Caco-2 (cell line): ENCODE results near the gene FREY1. TPM values are rescaled to one million over a fixed set of nuclear protein-coding genes. Genes with fewer than 3 reads are reported as not detected.
A peak's percentile ranks its signal among the peaks of the same experiment; 100 is the strongest.

Experiments
- BruUV-seq: library from RNA; stranded (reverse); fragments of 400-500 nt; replicated peaks from 2 replicates; lab custom pipeline; 2021; lab: Mats Ljungman, UMichigan
- CTCF ChIA-PET: fragments of 300-600 bp; sonication (Branson Sonifier 250); formaldehyde crosslinking; loops from one replicate; lab custom pipeline; 2022; ENCODE audit warnings: antibody characterized with exemption; lab: Charles Lee
- POLR2A ChIA-PET: fragments of 300-600 bp; sonication (Branson Sonifier 250); formaldehyde crosslinking; loops from one replicate; lab custom pipeline; 2022; ENCODE audit warnings: antibody characterized with exemption; lab: Charles Lee
- DNase-seq, 2 experiments: peaks; one replicate each; pipeline versions ENCODE4 v3.0.0 to v3.0.0-alpha.2; 2020 to 2022
- H3K27me3 ChIP-seq: replicated peaks from 2 replicates; pipeline ENCODE4 v1.6.0; 2011; ENCODE audit warnings: low read length; ENCODE audit not compliant: control insufficient read depth, insufficient read depth
- H3K36me3 ChIP-seq: 2 replicates; pipeline ENCODE4 v1.5.1; 2011; ENCODE audit warnings: low read length; ENCODE audit not compliant: control insufficient read depth, insufficient read depth
- H3K4me1 ChIP-seq: fragments of 250-450 bp; sonication (Bioruptor Pico); 2 replicates; pipeline ENCODE4 v1.5.1; 2020; ENCODE audit warnings: mild to moderate bottlenecking
- H3K4me3 ChIP-seq: 2 replicates; pipeline ENCODE4 v1.5.1; 2011; ENCODE audit warnings: low read depth, mild to moderate bottlenecking, control low read depth, low read length
- H3K9me3 ChIP-seq: fragments of 250-450 bp; sonication (Bioruptor Pico); 2 replicates; pipeline ENCODE4 v1.5.1; 2020; ENCODE audit warnings: mild to moderate bottlenecking, moderate library complexity
- H3K27ac Mint-ChIP-seq: one replicate; pipeline ENCODE4 v1.8.0; 2022; ENCODE audit warnings: mixed read lengths; ENCODE audit not compliant: unreplicated experiment
- H3K27me3 Mint-ChIP-seq: one replicate; pipeline ENCODE4 v1.8.0; 2022; ENCODE audit warnings: mixed read lengths; ENCODE audit not compliant: insufficient read depth, unreplicated experiment
- H3K36me3 Mint-ChIP-seq: one replicate; pipeline ENCODE4 v1.8.0; 2022; ENCODE audit warnings: mild to moderate bottlenecking, mixed read lengths; ENCODE audit not compliant: insufficient read depth, unreplicated experiment
- H3K4me1 Mint-ChIP-seq: one replicate; pipeline ENCODE4 v1.8.0; 2022; ENCODE audit warnings: low read depth, mixed read lengths; ENCODE audit not compliant: unreplicated experiment
- H3K4me3 Mint-ChIP-seq: one replicate; pipeline ENCODE4 v1.8.0; 2022; ENCODE audit warnings: mild to moderate bottlenecking, moderate library complexity, mixed read lengths; ENCODE audit not compliant: unreplicated experiment
- H3K9me3 Mint-ChIP-seq: one replicate; pipeline ENCODE4 v1.8.0; 2022; ENCODE audit warnings: mixed read lengths; ENCODE audit not compliant: unreplicated experiment
- CTCF ChIP-seq, 2 experiments: fragments of 200-600 bp in 1 of 2; IDR thresholded peaks; 1 replicate in 1 of 2; 2 replicates in 1 of 2; pipeline versions ENCODE4 v1.5.1 to v1.8.0; 2011 to 2022; ENCODE audit warnings: antibody characterized with exemption in 1 of 2, control low read depth in 1 of 2, inconsistent platforms in 1 of 2, low read depth in 1 of 2, low read length in 1 of 2, mild to moderate bottlenecking in 1 of 2, moderate library complexity in 1 of 2; ENCODE audit not compliant: insufficient read depth in 1 of 2, severe bottlenecking in 1 of 2, unreplicated experiment in 1 of 2
- intact Hi-C: fragments of 100-400 bp; cut with micrococcal nuclease; formaldehyde crosslinking; loops from one replicate; pipeline ENCODE4 v1.10.0; 2022; ENCODE audit not compliant: unreplicated experiment
- total RNA-seq: library from RNA; stranded (reverse); gene quantifications from 2 replicates; pipeline ENCODE4 v1.2.3, GENCODE V29; 2022

FREY1 gene
- total RNA-seq, 1 experiment from 2014 or later = 1.2 TPM

GRCh38 chr11:45922425-45923082 is 15.5 kb upstream of the FREY1 start, which contains the start of gene LARGE2:
TSS of gene LARGE2 (plus strand) at chr11:45922656. CDS start at chr11:45922883, 227 bp downstream.
- DNase-seq = peak; percentile 84 to 92
- no peaks in the 10 kb centered on the region for H3K27me3 ChIP-seq
- ChIA-PET CTCF (interaction anchor here (0.6 to 2.5 kb wide), 4 partner anchors 42 to 298 kb away, joined by 3 to 22 read pairs (median 4); no protein-coding TSS in a partner anchor), POLR2A (interaction anchor here (0.5 to 1.4 kb wide), 7 partner anchors 23 to 576 kb away, joined by 3 to 6 read pairs (median 4); no protein-coding TSS in a partner anchor)
- H3K36me3 ChIP-seq = no peaks in the 10 kb centered on the region; the same call in none of the 2 replicates
- BruUV-seq = no TSS peak
- H3K27ac Mint-ChIP-seq = peak within 1 kb of the TSS; percentile 93
- H3K4me1 Mint-ChIP-seq = peaks cover 14% of the 10 kb centered on the region
- no peaks in the 10 kb centered on the region for H3K27me3 Mint-ChIP-seq
- no peak for TF ChIP-seq CTCF (IDR thresholded peaks at IDR 0.05; ENCODE audit: insufficient read depth in 1 of 2, low read depth in 1 of 2, low read length in 1 of 2, severe bottlenecking in 1 of 2, unreplicated experiment in 1 of 2)
- H3K4me1 ChIP-seq = peaks cover 12% of the 10 kb centered on the region
- peak within 1 kb of the TSS; percentile 56 for H3K4me3 ChIP-seq
- H3K36me3 Mint-ChIP-seq = peaks cover 48% of the 10 kb centered on the region
- intact Hi-C loops = loop anchor here (1.0 kb wide), 2 partner anchors 23 to 75 kb away; partner anchors contain the start of gene CRY2
- H3K9me3 ChIP-seq = no peaks in the 10 kb centered on the region
- H3K9me3 Mint-ChIP-seq = no peaks in the 10 kb centered on the region
- H3K4me3 Mint-ChIP-seq = peak within 1 kb of the TSS; percentile 86

- ChIA-PET CTCF (interaction anchor here (0.5 to 2.5 kb wide), 6 partner anchors 8 to 297 kb away, joined by 3 to 22 read pairs (median 4); no protein-coding TSS in a partner anchor), POLR2A (interaction anchor here (0.5 to 1.4 kb wide), 11 partner anchors 13 to 1505 kb away, joined by 3 to 6 read pairs (median 3); partner anchors contain the start of gene PSMC3)
- peaks cover 14% of the 10 kb centered on the region for H3K4me1 ChIP-seq
- peak overlapping the region; percentile 56 for H3K4me3 ChIP-seq
- BruUV-seq = TSS peak; percentile 14
- no peaks in the 10 kb centered on the region for H3K27me3 Mint-ChIP-seq
- no peaks in the 10 kb centered on the region; the same call in none of the 2 replicates for H3K36me3 ChIP-seq
- H3K9me3 Mint-ChIP-seq = no peaks in the 10 kb centered on the region
- peaks cover 14% of the 10 kb centered on the region for H3K4me1 Mint-ChIP-seq
- DNase-seq = peak; percentile 98
- intact Hi-C loops = loop anchor here (1.0 kb wide), 2 partner anchors 22 to 74 kb away; partner anchors contain the start of gene CRY2
- peak overlapping the region; percentile 86 for H3K4me3 Mint-ChIP-seq
- peaks cover 43% of the 10 kb centered on the region for H3K36me3 Mint-ChIP-seq
- H3K9me3 ChIP-seq = no peaks in the 10 kb centered on the region
- H3K27me3 ChIP-seq = no peaks in the 10 kb centered on the region
- H3K27ac Mint-ChIP-seq = peak overlapping the region; percentile 93
- TF ChIP-seq CTCF (IDR thresholded peaks at IDR 0.05; ENCODE audit: insufficient read depth in 1 of 2, low read depth in 1 of 2, low read length in 1 of 2, severe bottlenecking in 1 of 2, unreplicated experiment in 1 of 2) = no peak
Measured at GRCh38 chr11:45921561-45922424, 14.7 kb upstream of the FREY1 start.
